22Rv1 (cell line): ENCODE data around the gene RAI1.

Experiments used
- ZFX ChIP-seq: fragments of 450-650 bp; IDR thresholded peaks from 2 replicates; pipeline ENCODE4 v1.6.1; 2017; ENCODE audit warnings: antibody characterized with exemption, borderline replicate concordance
- TF ChIP-seq, protein P1 (sequence below): fragments of 450-650 bp; IDR thresholded peaks from 2 replicates; pipeline ENCODE4 v1.5.1; 2017; ENCODE audit warnings: mild to moderate bottlenecking

DNA sequence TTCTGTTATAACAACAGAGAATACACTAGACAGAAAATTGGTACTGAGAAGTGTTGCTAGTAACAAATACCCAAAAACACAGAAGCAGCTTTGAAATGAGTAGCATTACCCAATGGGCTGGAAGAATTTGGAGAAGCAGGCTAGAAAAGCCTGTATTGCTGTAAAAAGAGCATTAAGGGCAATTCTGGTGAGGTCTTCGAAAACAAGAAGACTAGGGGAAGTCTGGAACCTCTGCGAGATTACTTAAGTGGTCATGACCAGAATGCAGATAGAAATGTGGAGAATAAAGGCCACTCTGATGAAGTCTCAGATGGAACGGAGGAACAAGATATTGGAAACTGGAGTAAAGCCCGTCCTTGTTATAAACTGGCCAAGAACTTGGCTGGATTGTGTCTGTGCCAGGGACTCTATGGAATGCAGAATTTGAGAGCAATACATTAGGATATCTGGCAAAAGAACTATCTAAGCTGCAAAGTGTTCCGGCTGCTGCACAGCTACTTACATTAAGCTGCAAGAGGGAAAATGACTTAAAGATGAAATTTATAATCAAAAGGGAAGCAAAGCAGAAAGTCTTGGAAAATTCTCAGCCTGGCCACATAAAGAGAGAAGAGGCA is 44.9 kb upstream of the RAI1 start:
- TF ChIP-seq, protein P1, sequence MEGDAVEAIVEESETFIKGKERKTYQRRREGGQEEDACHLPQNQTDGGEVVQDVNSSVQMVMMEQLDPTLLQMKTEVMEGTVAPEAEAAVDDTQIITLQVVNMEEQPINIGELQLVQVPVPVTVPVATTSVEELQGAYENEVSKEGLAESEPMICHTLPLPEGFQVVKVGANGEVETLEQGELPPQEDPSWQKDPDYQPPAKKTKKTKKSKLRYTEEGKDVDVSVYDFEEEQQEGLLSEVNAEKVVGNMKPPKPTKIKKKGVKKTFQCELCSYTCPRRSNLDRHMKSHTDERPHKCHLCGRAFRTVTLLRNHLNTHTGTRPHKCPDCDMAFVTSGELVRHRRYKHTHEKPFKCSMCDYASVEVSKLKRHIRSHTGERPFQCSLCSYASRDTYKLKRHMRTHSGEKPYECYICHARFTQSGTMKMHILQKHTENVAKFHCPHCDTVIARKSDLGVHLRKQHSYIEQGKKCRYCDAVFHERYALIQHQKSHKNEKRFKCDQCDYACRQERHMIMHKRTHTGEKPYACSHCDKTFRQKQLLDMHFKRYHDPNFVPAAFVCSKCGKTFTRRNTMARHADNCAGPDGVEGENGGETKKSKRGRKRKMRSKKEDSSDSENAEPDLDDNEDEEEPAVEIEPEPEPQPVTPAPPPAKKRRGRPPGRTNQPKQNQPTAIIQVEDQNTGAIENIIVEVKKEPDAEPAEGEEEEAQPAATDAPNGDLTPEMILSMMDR, result no peak
- no peak for TF ChIP-seq ZFX
